Effector memory CD8-positive, alpha-beta T cell (primary cell): Measurements from ENCODE around the gene DNAJC6.
"Not testable (repeated sequence)": the region's sequence is repeated elsewhere in the genome, so short reads cannot be mapped to it uniquely, and the experiment has no call there.

Experiments
- ATAC-seq: fragments of 150-1000 bp; cut with Tn5 transposase; replicated peaks from 2 replicates; pipeline ENCODE4 v1.10.0; 2021; ENCODE audit warnings: mild to moderate bottlenecking, moderate library complexity
- DNase-seq, 3 experiments: peaks; one replicate each; pipeline ENCODE4 v3.0.0; 2021
- H3K27ac Mint-ChIP-seq, 2 donors: one replicate each; pipeline ENCODE4 v1.8.0; 2022; ENCODE audit warnings: mild to moderate bottlenecking in 2 of 2, mixed read lengths in 2 of 2, moderate library complexity in 2 of 2
- H3K27me3 Mint-ChIP-seq, 2 donors: one replicate each; pipeline ENCODE4 v1.8.0; 2022; ENCODE audit warnings: mixed read lengths in 2 of 2
- H3K36me3 Mint-ChIP-seq: one replicate; pipeline ENCODE4 v1.8.0; 2022; ENCODE audit warnings: mild to moderate bottlenecking, moderate library complexity, mixed read lengths; ENCODE audit not compliant: insufficient read depth
- H3K4me1 Mint-ChIP-seq, 2 donors: one replicate each; pipeline ENCODE4 v1.8.0; 2022; ENCODE audit warnings: low read depth in 2 of 2, mixed read lengths in 2 of 2
- H3K4me3 Mint-ChIP-seq, 2 donors: one replicate each; pipeline ENCODE4 v1.8.0; 2022; ENCODE audit warnings: mild to moderate bottlenecking in 2 of 2, mixed read lengths in 2 of 2, moderate library complexity in 2 of 2
- H3K9me3 Mint-ChIP-seq, 2 donors: one replicate each; pipeline ENCODE4 v1.8.0; 2022; ENCODE audit warnings: mixed read lengths in 2 of 2

The DNAJC6 gene

GRCh38 chr1:65384426-65384825 lies 75.1 kb downstream of the DNAJC6 start:
- H3K27me3 Mint-ChIP-seq, DNase-seq, H3K9me3 Mint-ChIP-seq, ATAC-seq, H3K4me1 Mint-ChIP-seq, H3K4me3 Mint-ChIP-seq, H3K27ac Mint-ChIP-seq, H3K36me3 Mint-ChIP-seq: not testable (repeated sequence)

DNA sequence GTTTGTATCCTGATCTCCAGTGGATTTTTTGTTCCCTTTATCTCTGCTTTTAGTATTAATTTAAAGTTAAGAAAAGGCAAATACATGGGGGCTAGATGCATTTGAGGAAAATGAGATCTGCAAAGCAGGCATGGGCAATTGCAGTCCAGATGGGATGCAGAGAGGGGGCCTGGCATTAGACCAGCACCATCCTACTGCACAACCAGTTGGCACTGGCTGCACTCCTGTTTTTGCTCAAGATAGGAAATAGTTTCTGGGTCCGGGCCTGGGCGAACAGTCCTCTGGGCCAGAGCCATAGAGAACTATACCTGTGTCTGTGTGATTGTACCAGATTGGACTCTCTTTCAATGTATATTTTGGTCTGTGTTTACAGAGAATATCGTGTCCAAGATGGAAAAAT lies 77.1 kb downstream of the DNAJC6 start:
- ATAC-seq (no peak), DNase-seq (no peak)
- H3K27ac Mint-ChIP-seq: no peak overlapping the region
- no peaks in the 10 kb centered on the region for H3K4me1 Mint-ChIP-seq
- H3K9me3 Mint-ChIP-seq: no peaks in the 10 kb centered on the region
- no peaks in the 10 kb centered on the region for H3K36me3 Mint-ChIP-seq
- H3K4me3 Mint-ChIP-seq: no peak overlapping the region
- no peaks in the 10 kb centered on the region for H3K27me3 Mint-ChIP-seq

DNA sequence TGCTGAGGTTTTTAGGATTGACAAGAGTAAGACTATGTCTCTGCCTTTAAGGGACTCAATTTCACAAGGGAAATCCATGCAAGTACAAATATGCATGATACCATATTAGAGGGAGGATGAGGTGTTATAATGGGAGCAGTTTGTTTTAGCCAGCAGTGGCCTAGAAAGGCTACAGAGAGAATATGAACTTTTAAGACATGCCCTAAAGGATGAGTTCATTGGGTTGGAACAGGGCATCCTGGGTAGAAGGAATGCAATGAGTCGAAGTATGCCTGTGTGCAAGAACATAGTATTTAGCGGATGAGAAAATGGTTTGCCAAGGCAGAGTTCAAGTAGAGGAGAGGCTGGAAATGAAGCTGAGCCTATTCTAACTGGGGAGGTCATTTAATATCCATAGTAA lies 78.5 kb downstream of the DNAJC6 start:
- no peaks in the 10 kb centered on the region for H3K4me1 Mint-ChIP-seq
- no peak for DNase-seq
- H3K27ac Mint-ChIP-seq: no peak overlapping the region
- H3K4me3 Mint-ChIP-seq: no peak overlapping the region
- no peak for ATAC-seq
- no peaks in the 10 kb centered on the region for H3K9me3 Mint-ChIP-seq
- no peaks in the 10 kb centered on the region for H3K36me3 Mint-ChIP-seq
- H3K27me3 Mint-ChIP-seq: no peaks in the 10 kb centered on the region

DNA sequence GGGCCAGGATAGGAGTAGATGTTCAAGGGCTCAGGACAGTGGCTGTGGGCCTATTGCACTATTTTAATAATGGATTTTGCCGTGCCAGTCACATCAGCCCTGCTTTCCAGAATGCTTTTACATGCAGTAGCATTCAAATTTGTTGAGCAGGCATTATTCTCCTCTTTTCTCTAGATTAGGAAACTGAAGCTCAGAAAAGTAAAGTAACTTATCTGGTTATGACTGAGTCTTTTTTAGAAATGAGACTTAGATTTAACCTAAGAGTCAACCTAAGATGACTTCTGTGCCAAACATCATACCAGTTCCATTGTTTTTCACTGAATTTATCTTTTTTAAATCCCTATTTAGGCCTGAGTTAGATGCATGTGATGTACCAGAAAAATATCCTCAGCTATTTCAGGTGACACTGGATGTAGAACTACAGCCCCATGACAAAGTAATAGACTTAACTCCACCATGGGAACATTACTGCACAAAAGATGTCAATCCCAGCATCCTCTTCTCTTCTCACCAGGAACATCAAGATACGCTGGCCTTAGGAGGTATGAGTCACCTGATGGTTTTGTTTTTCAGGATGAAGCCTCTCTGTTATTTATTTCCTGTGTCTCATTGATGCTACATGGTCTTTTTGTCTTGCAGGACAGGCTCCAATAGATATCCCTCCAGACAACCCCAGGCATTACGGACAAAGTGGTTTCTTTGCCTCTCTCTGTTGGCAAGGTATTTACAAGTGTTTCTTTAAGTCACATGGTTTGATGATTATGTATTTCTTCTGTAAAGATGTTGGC lies 79.8 kb downstream of the DNAJC6 start:
- no peak overlapping the region for H3K27ac Mint-ChIP-seq
- H3K9me3 Mint-ChIP-seq: no peaks in the 10 kb centered on the region
- H3K4me1 Mint-ChIP-seq: peaks cover 0 to 4% of the 10 kb centered on the region in 2 donors
- H3K4me3 Mint-ChIP-seq: no peak overlapping the region
- no peaks in the 10 kb centered on the region for H3K27me3 Mint-ChIP-seq
- H3K36me3 Mint-ChIP-seq: no peaks in the 10 kb centered on the region
- DNase-seq: no peak
- ATAC-seq: no peak

GRCh38 chr1:65392497-65392896 lies 83.2 kb downstream of the DNAJC6 start:
- Mint-ChIP-seq H3K36me3 (no peaks in the 10 kb centered on the region), H3K9me3 (no peaks in the 10 kb centered on the region), H3K4me3 (no peak overlapping the region), H3K27ac (no peak overlapping the region), H3K27me3 (no peaks in the 10 kb centered on the region), H3K4me1 (peaks cover 4% of the 10 kb centered on the region in 2 donors)
- ATAC-seq (no peak), DNase-seq (no peak)

DNA sequence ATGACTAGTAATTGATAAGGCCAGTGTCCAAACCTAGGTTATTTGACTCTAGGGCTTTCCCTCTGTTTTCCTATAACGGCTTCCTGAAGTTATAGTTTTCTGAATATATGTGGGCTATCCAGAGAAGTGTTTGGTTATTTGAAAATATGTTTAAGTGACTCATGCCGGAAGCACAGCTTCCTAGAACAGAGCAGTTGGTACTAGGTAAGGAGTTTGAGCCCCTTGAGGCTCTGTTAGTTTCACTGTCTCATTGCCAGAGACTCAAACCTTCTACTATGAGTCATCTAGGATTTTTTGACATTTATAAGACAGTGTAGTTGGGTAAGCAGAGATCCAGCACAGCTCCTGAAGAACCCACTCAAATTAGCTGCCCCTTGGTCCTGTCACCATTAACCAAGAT lies 84.0 kb downstream of the DNAJC6 start:
- ATAC-seq (peak; percentile 16), DNase-seq (no peak)
- no peaks in the 10 kb centered on the region for H3K36me3 Mint-ChIP-seq
- H3K27ac Mint-ChIP-seq: peak overlapping the region in 1 of 2 donors; percentile 33
- H3K4me3 Mint-ChIP-seq: no peak overlapping the region
- peaks cover 4% of the 10 kb centered on the region in 2 donors for H3K4me1 Mint-ChIP-seq
- H3K27me3 Mint-ChIP-seq: no peaks in the 10 kb centered on the region
- no peaks in the 10 kb centered on the region for H3K9me3 Mint-ChIP-seq

GRCh38 chr1:65393928-65394327 lies 84.6 kb downstream of the DNAJC6 start:
- Mint-ChIP-seq H3K36me3 (no peaks in the 10 kb centered on the region), H3K4me1 (peaks cover 4% of the 10 kb centered on the region in 2 donors), H3K9me3 (no peaks in the 10 kb centered on the region), H3K4me3 (no peak overlapping the region), H3K27me3 (no peaks in the 10 kb centered on the region), H3K27ac (no peak overlapping the region)
- ATAC-seq: no peak
- no peak for DNase-seq

- Mint-ChIP-seq H3K4me1 (peaks cover 4% of the 10 kb centered on the region in 2 donors), H3K9me3 (no peaks in the 10 kb centered on the region), H3K27ac (no peak overlapping the region), H3K4me3 (no peak overlapping the region), H3K27me3 (no peaks in the 10 kb centered on the region), H3K36me3 (no peaks in the 10 kb centered on the region)
- DNase-seq (no peak), ATAC-seq (no peak)
Measured at GRCh38 chr1:65395887-65396612, 86.7 kb downstream of the DNAJC6 start.

- Mint-ChIP-seq H3K36me3 (no peaks in the 10 kb centered on the region), H3K4me1 (peaks cover 4% of the 10 kb centered on the region in 2 donors), H3K27me3 (no peaks in the 10 kb centered on the region), H3K27ac (no peak overlapping the region), H3K4me3 (no peak overlapping the region), H3K9me3 (no peaks in the 10 kb centered on the region)
- DNase-seq (no peak), ATAC-seq (no peak)
Measured at GRCh38 chr1:65398083-65398482, 88.7 kb downstream of the DNAJC6 start.

- H3K36me3 Mint-ChIP-seq: no peaks in the 10 kb centered on the region
- H3K27ac Mint-ChIP-seq: no peak overlapping the region
- ATAC-seq (no peak), DNase-seq (no peak)
- peaks cover 0 to 4% of the 10 kb centered on the region in 2 donors for H3K4me1 Mint-ChIP-seq
- no peak overlapping the region for H3K4me3 Mint-ChIP-seq
- H3K9me3 Mint-ChIP-seq: no peaks in the 10 kb centered on the region
- H3K27me3 Mint-ChIP-seq: no peaks in the 10 kb centered on the region
Measured at GRCh38 chr1:65399003-65399402, 89.7 kb downstream of the DNAJC6 start.

- Mint-ChIP-seq H3K27ac (no peak overlapping the region), H3K36me3 (no peaks in the 10 kb centered on the region), H3K4me3 (no peak overlapping the region), H3K9me3 (no peaks in the 10 kb centered on the region), H3K27me3 (no peaks in the 10 kb centered on the region), H3K4me1 (no peaks in the 10 kb centered on the region)
- DNase-seq (no peak), ATAC-seq (no peak)
Measured at GRCh38 chr1:65401612-65402011, 92.3 kb downstream of the DNAJC6 start.

DNA sequence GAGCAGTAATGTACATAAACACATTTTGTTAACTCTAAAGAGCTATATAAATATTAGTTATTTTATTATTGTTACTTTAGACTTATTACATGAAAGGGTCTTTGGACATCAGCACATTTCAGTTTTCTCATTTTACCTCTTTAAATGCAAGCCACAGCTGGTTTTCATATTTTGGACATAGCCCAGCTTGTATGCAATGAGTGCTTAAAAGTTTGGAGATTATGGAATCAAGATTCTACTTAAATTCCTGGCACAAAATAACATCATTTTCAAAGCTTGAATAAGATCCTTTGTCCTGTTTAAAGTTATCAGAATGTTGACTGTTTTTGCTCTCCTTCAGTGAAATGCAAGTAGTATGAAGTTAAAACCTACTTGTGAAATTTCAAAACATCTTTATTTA lies 95.6 kb downstream of the DNAJC6 start:
- no peak for ATAC-seq
- DNase-seq: no peak
- no peak overlapping the region for H3K4me3 Mint-ChIP-seq
- H3K36me3 Mint-ChIP-seq: no peaks in the 10 kb centered on the region
- no peaks in the 10 kb centered on the region for H3K4me1 Mint-ChIP-seq
- H3K9me3 Mint-ChIP-seq: no peaks in the 10 kb centered on the region
- no peak overlapping the region for H3K27ac Mint-ChIP-seq
- H3K27me3 Mint-ChIP-seq: no peaks in the 10 kb centered on the region

- Mint-ChIP-seq H3K4me3 (no peak overlapping the region), H3K27ac (no peak overlapping the region), H3K9me3 (no peaks in the 10 kb centered on the region), H3K4me1 (no peaks in the 10 kb centered on the region), H3K27me3 (no peaks in the 10 kb centered on the region), H3K36me3 (no peaks in the 10 kb centered on the region)
- no peak for ATAC-seq
- no peak for DNase-seq
Measured at GRCh38 chr1:65407877-65408276, 98.5 kb downstream of the DNAJC6 start.

- no peaks in the 10 kb centered on the region for H3K9me3 Mint-ChIP-seq
- no peaks in the 10 kb centered on the region for H3K4me1 Mint-ChIP-seq
- H3K27ac Mint-ChIP-seq: no peak overlapping the region
- H3K27me3 Mint-ChIP-seq: no peaks in the 10 kb centered on the region
- no peak overlapping the region for H3K4me3 Mint-ChIP-seq
- DNase-seq (no peak), ATAC-seq (no peak)
- no peaks in the 10 kb centered on the region for H3K36me3 Mint-ChIP-seq
Measured at GRCh38 chr1:65409314-65409713, 100.0 kb downstream of the DNAJC6 start.
